Ascending aorta (tissue), 2 donors: ENCODE results near the gene GRID2. TPM values are rescaled to one million over a fixed set of nuclear protein-coding genes. Genes with fewer than 3 reads are reported as not detected.

ENCODE experiments used
- DNase-seq, 2 donors: peaks; one replicate each; pipeline ENCODE4 v3.0.0-alpha.2; 2019; ENCODE audit warnings: low spot score in 2 of 2
- H3K27ac ChIP-seq, 2 donors: fragments of 200-600 bp; sonication (generic); one replicate each; pipeline ENCODE4 v1.5.1; 2016 to 2017; ENCODE audit warnings: mild to moderate bottlenecking in 1 of 2
- H3K27me3 ChIP-seq: fragments of 200-600 bp; sonication (generic); one replicate; pipeline ENCODE4 v1.5.1; 2017
- H3K36me3 ChIP-seq, 2 donors: fragments of 200-600 bp; sonication (generic); one replicate each; pipeline ENCODE4 v1.5.1; 2016
- H3K4me1 ChIP-seq, 2 donors: fragments of 200-600 bp; sonication (generic); one replicate each; pipeline ENCODE4 v1.5.1; 2016 to 2017; ENCODE audit warnings: mild to moderate bottlenecking in 1 of 2
- H3K4me3 ChIP-seq, 2 donors: fragments of 200-600 bp; sonication (generic); one replicate each; pipeline ENCODE4 v1.5.1; 2016 to 2017; ENCODE audit warnings: mild to moderate bottlenecking in 1 of 2
- H3K9me3 ChIP-seq, 2 donors: fragments of 200-600 bp; sonication (generic); one replicate each; pipeline ENCODE4 v1.5.1; 2016
- intact Hi-C: fragments of 100-400 bp; cut with DNase I; formaldehyde crosslinking; loops from one replicate; pipeline ENCODE4 v1.15.1; 2023
- total RNA-seq: library from RNA; depleted of rRNA; stranded (reverse); fragments of >200 nt; gene quantifications from one replicate; pipeline ENCODE4 v1.1.0, GENCODE V29; 2016
- TF ChIP-seq, protein P1 (sequence below), 3 experiments: fragments of 200-600 bp in 2 of 3; fragments of 450-650 bp in 1 of 3; sonication (generic) in 2 of 3; IDR thresholded peaks; one replicate each; pipeline ENCODE4 v1.5.1; 2016 to 2019; ENCODE audit warnings: antibody characterized with exemption in 3 of 3, mild to moderate bottlenecking in 1 of 3, moderate library complexity in 1 of 3

Gene GRID2
- total RNA-seq, 1 donor from 2014 or later: not detected

DNA sequence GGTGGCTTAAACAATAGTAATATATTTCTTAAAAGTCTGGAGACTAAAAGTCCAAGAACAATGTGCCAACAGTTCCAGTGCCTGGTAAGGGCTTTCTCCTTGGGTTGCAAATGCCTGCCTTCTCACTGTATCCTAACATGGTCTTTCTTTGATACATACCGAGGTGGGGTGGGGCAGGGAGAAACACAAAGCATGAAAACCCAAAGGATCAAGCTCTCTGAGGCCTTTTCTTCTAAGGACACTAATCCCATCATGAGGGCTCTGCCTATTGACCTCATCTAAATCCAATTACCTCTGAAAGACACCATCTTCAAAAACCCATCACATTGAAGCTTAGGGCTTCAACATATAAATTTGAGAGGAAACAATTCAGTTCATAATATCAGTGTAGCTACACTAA lies 311.3 kb downstream of the GRID2 start:
- Histone ChIP-seq H3K36me3 (no peaks in the 10 kb centered on the region), H3K4me1 (no peaks in the 10 kb centered on the region), H3K9me3 (no peaks in the 10 kb centered on the region), H3K27ac (no peak overlapping the region), H3K27me3 (no peaks in the 10 kb centered on the region), H3K4me3 (no peak overlapping the region)
- intact Hi-C loops: no loop called here
- TF ChIP-seq, protein P1, sequence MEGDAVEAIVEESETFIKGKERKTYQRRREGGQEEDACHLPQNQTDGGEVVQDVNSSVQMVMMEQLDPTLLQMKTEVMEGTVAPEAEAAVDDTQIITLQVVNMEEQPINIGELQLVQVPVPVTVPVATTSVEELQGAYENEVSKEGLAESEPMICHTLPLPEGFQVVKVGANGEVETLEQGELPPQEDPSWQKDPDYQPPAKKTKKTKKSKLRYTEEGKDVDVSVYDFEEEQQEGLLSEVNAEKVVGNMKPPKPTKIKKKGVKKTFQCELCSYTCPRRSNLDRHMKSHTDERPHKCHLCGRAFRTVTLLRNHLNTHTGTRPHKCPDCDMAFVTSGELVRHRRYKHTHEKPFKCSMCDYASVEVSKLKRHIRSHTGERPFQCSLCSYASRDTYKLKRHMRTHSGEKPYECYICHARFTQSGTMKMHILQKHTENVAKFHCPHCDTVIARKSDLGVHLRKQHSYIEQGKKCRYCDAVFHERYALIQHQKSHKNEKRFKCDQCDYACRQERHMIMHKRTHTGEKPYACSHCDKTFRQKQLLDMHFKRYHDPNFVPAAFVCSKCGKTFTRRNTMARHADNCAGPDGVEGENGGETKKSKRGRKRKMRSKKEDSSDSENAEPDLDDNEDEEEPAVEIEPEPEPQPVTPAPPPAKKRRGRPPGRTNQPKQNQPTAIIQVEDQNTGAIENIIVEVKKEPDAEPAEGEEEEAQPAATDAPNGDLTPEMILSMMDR (IDR thresholded peaks at IDR 0.05): no peak
- DNase-seq: no peak

DNA sequence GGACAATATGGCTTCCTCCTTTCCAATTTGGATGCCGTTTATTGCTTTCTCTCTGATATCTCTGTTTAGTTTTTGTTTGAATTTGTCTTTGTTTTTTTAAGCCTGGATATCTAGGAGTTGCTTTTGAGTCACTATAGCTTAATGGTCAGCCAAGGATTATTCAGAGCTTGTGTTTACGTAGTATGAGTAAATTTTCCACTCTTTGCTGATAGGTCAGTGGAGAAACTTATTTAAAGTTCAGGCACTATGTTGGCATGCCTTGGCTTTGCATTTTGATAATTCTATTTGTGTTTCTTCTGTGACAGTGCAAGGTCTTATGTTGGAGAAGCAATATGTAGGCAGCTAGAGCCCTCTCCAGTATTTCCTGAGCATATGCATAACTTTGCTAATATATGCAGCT lies 315.2 kb downstream of the GRID2 start:
- TF ChIP-seq, protein P1 (IDR thresholded peaks at IDR 0.05): no peak
- Histone ChIP-seq H3K4me1 (no peaks in the 10 kb centered on the region), H3K27ac (no peak overlapping the region), H3K4me3 (no peak overlapping the region), H3K9me3 (no peaks in the 10 kb centered on the region), H3K36me3 (no peaks in the 10 kb centered on the region), H3K27me3 (no peaks in the 10 kb centered on the region)
- intact Hi-C loops: no loop called here
- no peak for DNase-seq

DNA sequence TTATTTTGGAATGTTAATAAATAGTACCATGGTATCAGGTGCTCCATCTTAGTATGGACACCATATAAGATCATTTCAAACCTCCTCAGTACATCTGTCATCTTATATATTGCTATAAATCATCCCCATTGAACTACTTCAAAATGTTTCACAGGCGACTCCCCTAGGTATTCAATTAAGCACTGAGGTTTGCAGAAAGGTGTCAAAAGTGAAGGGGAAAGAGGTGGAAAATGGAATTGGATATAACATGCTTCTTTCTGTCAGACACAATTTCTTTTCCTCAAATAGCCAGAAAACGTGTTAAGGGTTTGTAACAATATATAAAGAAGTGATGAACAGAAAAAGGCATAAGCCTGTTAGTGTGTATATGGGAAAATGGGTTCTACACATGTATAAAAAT lies 325.5 kb downstream of the GRID2 start:
- intact Hi-C loops: no loop called here
- H3K4me3 ChIP-seq: no peak overlapping the region
- H3K4me1 ChIP-seq: no peaks in the 10 kb centered on the region
- no peak overlapping the region for H3K27ac ChIP-seq
- no peaks in the 10 kb centered on the region for H3K27me3 ChIP-seq
- DNase-seq: no peak
- no peaks in the 10 kb centered on the region for H3K36me3 ChIP-seq
- H3K9me3 ChIP-seq: no peaks in the 10 kb centered on the region
- TF ChIP-seq, protein P1 (IDR thresholded peaks at IDR 0.05): no peak

- no peak overlapping the region for H3K4me3 ChIP-seq
- no peaks in the 10 kb centered on the region for H3K36me3 ChIP-seq
- H3K4me1 ChIP-seq: no peaks in the 10 kb centered on the region
- intact Hi-C loops: no loop called here
- no peak overlapping the region for H3K27ac ChIP-seq
- H3K27me3 ChIP-seq: no peaks in the 10 kb centered on the region
- no peak for DNase-seq
- H3K9me3 ChIP-seq: no peaks in the 10 kb centered on the region
- TF ChIP-seq, protein P1 (IDR thresholded peaks at IDR 0.05): no peak
These were observed 331.1 kb downstream of the GRID2 start for GRCh38 chr4:92634882-92635281.

DNA sequence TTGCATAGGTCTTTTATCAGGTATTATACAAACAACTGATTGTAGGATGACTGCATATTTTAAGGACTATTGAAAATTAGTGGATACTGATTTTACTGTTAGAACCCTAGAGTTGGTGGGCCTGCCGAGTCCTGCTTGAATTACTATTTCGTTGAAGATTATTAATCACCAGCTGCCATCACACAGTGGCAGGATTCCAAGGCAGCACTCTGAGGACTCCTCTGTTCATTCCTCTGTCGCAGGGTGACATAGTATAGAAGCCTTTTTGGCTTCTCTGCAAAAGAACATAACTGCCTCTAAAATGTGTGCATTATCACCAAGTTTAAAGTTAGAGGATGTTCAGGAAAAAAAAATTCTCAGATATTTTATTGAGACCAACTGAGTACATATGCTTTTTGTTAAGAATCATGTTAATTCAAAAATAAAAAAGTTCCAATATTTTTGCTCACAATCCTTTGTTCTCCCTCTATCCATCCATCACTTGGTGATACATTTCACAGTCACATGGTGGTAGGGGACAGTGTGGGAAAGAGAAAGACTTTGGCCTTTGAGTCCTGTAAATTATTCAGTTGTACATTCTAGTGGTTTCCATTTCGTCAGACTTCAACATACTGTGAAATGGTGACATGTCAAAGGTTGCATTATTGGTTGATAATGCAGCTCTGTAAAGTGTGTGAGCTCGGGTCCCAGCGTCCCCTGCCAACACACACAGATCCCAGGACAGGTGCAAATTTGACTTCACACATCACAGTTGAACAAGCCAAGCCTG lies 332.5 kb downstream of the GRID2 start:
- intact Hi-C loops: no loop called here
- H3K27ac ChIP-seq: no peak overlapping the region
- H3K4me1 ChIP-seq: no peaks in the 10 kb centered on the region
- no peaks in the 10 kb centered on the region for H3K27me3 ChIP-seq
- H3K4me3 ChIP-seq: no peak overlapping the region
- TF ChIP-seq, protein P1 (IDR thresholded peaks at IDR 0.05): no peak
- no peaks in the 10 kb centered on the region for H3K9me3 ChIP-seq
- no peak for DNase-seq
- no peaks in the 10 kb centered on the region for H3K36me3 ChIP-seq
